Bone marrow (tissue), 2 donors: ENCODE data around the gene SHOC2.

Experiments
- DNase-seq, 2 donors: peaks; one replicate each; lab custom pipeline; 2025; lab: John Stamatoyannopoulos, UW

Gene SHOC2

GRCh38 chr10:110946496-110946895 lies 27.1 kb downstream of the SHOC2 start:
- no peak for DNase-seq

GRCh38 chr10:110947061-110947595 lies 27.7 kb downstream of the SHOC2 start:
- DNase-seq, result no peak

GRCh38 chr10:110951381-110951780 lies 32.0 kb downstream of the SHOC2 start:
- DNase-seq, result no peak

- DNase-seq, result no peak
These were observed 38.2 kb downstream of the SHOC2 start for GRCh38 chr10:110957606-110958005.

GRCh38 chr10:110959379-110960332 lies 40.3 kb downstream of the SHOC2 start:
- DNase-seq, result no peak

- no peak for DNase-seq
These were observed 40.9 kb downstream of the SHOC2 start for GRCh38 chr10:110960333-110960712.

- DNase-seq, result no peak
These were observed 43.0 kb downstream of the SHOC2 start for GRCh38 chr10:110962443-110962842.

GRCh38 chr10:110963162-110963561 lies 43.8 kb downstream of the SHOC2 start:
- DNase-seq, result no peak

- no peak for DNase-seq
These were observed 45.3 kb downstream of the SHOC2 start for GRCh38 chr10:110964681-110965080.

GRCh38 chr10:110965216-110965615 lies 45.8 kb downstream of the SHOC2 start:
- DNase-seq, result no peak

- no peak for DNase-seq
These were observed 46.7 kb downstream of the SHOC2 start for GRCh38 chr10:110966146-110966545.

- no peak for DNase-seq
These were observed 47.7 kb downstream of the SHOC2 start for GRCh38 chr10:110967009-110967630.

GRCh38 chr10:110967645-110968044 lies 48.2 kb downstream of the SHOC2 start:
- DNase-seq, result no peak

GRCh38 chr10:110969183-110969582 lies 49.8 kb downstream of the SHOC2 start:
- no peak for DNase-seq

- no peak for DNase-seq
These were observed 52.2 kb downstream of the SHOC2 start for GRCh38 chr10:110971638-110972037.

- DNase-seq, result no peak
These were observed 53.1 kb downstream of the SHOC2 start for GRCh38 chr10:110972231-110973134.

- DNase-seq, result no peak
These were observed 54.0 kb downstream of the SHOC2 start for GRCh38 chr10:110973400-110973799.

- DNase-seq, result no peak
These were observed 57.2 kb downstream of the SHOC2 start for GRCh38 chr10:110976577-110976976.

GRCh38 chr10:110977662-110978061 lies 58.3 kb downstream of the SHOC2 start:
- no peak for DNase-seq

- no peak for DNase-seq
These were observed 58.8 kb downstream of the SHOC2 start for GRCh38 chr10:110978204-110978603.

- DNase-seq, result no peak
These were observed 60.2 kb downstream of the SHOC2 start for GRCh38 chr10:110979611-110980010.

- DNase-seq, result no peak
These were observed 61.4 kb downstream of the SHOC2 start for GRCh38 chr10:110980807-110981206.
